HG03439 (cell line): ENCODE data around the gene MTHFSD.
"Not testable (repeated sequence)": the region's sequence is repeated elsewhere in the genome, so short reads cannot be mapped to it uniquely, and the experiment has no call there.

Experiments
- ATAC-seq: cut with Tn5 transposase; IDR thresholded peaks from one replicate; pipeline ENCODE4 v1.9.1; 2021; ENCODE audit warnings: mild to moderate bottlenecking, moderate library complexity; ENCODE audit not compliant: unreplicated experiment

MTHFSD gene

GRCh38 chr16:86554917-86555703 is at the start of gene MTHFSD:
TSS of gene MTHFSD (minus strand) at chr16:86555235. CDS start at chr16:86555184, 51 bp downstream.
- ATAC-seq: peak; percentile 78

GRCh38 chr16:86604436-86605193 is 49.6 kb upstream of the MTHFSD start:
- ATAC-seq: no peak

GRCh38 chr16:86602521-86602920 is 47.5 kb upstream of the MTHFSD start:
- ATAC-seq: no peak

- ATAC-seq: no peak
These were observed 46.3 kb upstream of the MTHFSD start for GRCh38 chr16:86601356-86601755.

GRCh38 chr16:86598607-86599565 is 43.9 kb upstream of the MTHFSD start:
- no peak for ATAC-seq

- ATAC-seq: no peak
These were observed 43.0 kb upstream of the MTHFSD start for GRCh38 chr16:86597880-86598606.

GRCh38 chr16:86597126-86597879 is 42.3 kb upstream of the MTHFSD start:
- ATAC-seq: no peak

- ATAC-seq: no peak
These were observed 41.1 kb upstream of the MTHFSD start for GRCh38 chr16:86595983-86596605.

GRCh38 chr16:86594721-86595120 is 39.7 kb upstream of the MTHFSD start:
- no peak for ATAC-seq

GRCh38 chr16:86593913-86594620 is 39.0 kb upstream of the MTHFSD start:
- no peak for ATAC-seq

GRCh38 chr16:86591270-86591669 is 36.2 kb upstream of the MTHFSD start:
- no peak for ATAC-seq

GRCh38 chr16:86590501-86591144 is 35.6 kb upstream of the MTHFSD start:
- no peak for ATAC-seq

- ATAC-seq: not testable (repeated sequence)
These were observed 32.9 kb upstream of the MTHFSD start for GRCh38 chr16:86587955-86588354.

GRCh38 chr16:86587487-86587886 is 32.5 kb upstream of the MTHFSD start:
- no peak for ATAC-seq

GRCh38 chr16:86585821-86586611 is 31.0 kb upstream of the MTHFSD start:
- ATAC-seq: no peak

- ATAC-seq: no peak
These were observed 30.0 kb upstream of the MTHFSD start for GRCh38 chr16:86584726-86585721.
